Activated B cell treated with CpG ODN at 0.5 μM for 24 hours (primary cell): ENCODE measurements around the gene POLN. TPM values are rescaled to one million over a fixed set of nuclear protein-coding genes. Genes with fewer than 3 reads are reported as not detected.

Source experiments
- ATAC-seq: fragments of 200-7000 bp; cut with Tn5 transposase; one replicate; pipeline ENCODE4 v1.10.0; 2021; ENCODE audit warnings: low read depth, mild to moderate bottlenecking, moderate library complexity
- CTCF ChIA-PET: fragments of 350-600 bp; sonication (Branson Sonifier 250); formaldehyde crosslinking; loops from one replicate; lab custom pipeline; 2021; ENCODE audit warnings: antibody characterized with exemption; lab: Charles Lee
- POLR2A ChIA-PET: fragments of 350-600 bp; sonication (Branson Sonifier 250); formaldehyde crosslinking; loops from one replicate; lab custom pipeline; 2021; ENCODE audit warnings: antibody characterized with exemption; lab: Charles Lee
- DNase-seq: peaks from one replicate; pipeline ENCODE4 v3.0.0; 2022
- H3K27ac Mint-ChIP-seq: one replicate; pipeline ENCODE4 v1.8.0; 2020; ENCODE audit warnings: mixed read lengths
- H3K27me3 Mint-ChIP-seq: one replicate; pipeline ENCODE4 v1.8.0; 2021; ENCODE audit warnings: mixed read lengths
- H3K36me3 Mint-ChIP-seq: one replicate; pipeline ENCODE4 v1.8.0; 2021; ENCODE audit warnings: low read depth, mixed read lengths
- H3K4me1 Mint-ChIP-seq: one replicate; pipeline ENCODE4 v1.8.0; 2021; ENCODE audit warnings: mixed read lengths
- H3K4me3 Mint-ChIP-seq: one replicate; pipeline ENCODE4 v1.8.0; 2020; ENCODE audit warnings: mild to moderate bottlenecking, mixed read lengths
- H3K9me3 Mint-ChIP-seq: one replicate; pipeline ENCODE4 v1.8.0; 2020; ENCODE audit warnings: mixed read lengths
- CTCF ChIP-seq: fragments of 200-600 bp; IDR thresholded peaks from one replicate; pipeline ENCODE4 v1.8.0; 2022; ENCODE audit warnings: antibody characterized with exemption, mild to moderate bottlenecking
- intact Hi-C: fragments of 100-400 bp; cut with micrococcal nuclease; formaldehyde crosslinking; loops from one replicate; pipeline ENCODE4 v1.15.1; 2024
- total RNA-seq: library from RNA; stranded (reverse); gene quantifications from 2 replicates; pipeline ENCODE4 v1.2.3, GENCODE V29; 2022

POLN gene
- total RNA-seq, 1 donor from 2014 or later = 1.4 TPM

- peaks cover 32% of the 10 kb centered on the region for H3K27me3 Mint-ChIP-seq
- no peak for DNase-seq
- H3K4me1 Mint-ChIP-seq = peaks cover 2% of the 10 kb centered on the region
- TF ChIP-seq CTCF = no peak
- H3K27ac Mint-ChIP-seq = no peak overlapping the region
- no peaks in the 10 kb centered on the region for H3K9me3 Mint-ChIP-seq
- peak overlapping the region; percentile 59 for H3K4me3 Mint-ChIP-seq
- POLR2A ChIA-PET = no interaction called here
- no peaks in the 10 kb centered on the region for H3K36me3 Mint-ChIP-seq
- intact Hi-C loops = loop anchor here (2.0 kb wide), 1 partner anchor 17 kb away; a partner anchor contains a TSS
- ATAC-seq = no peak
- CTCF ChIA-PET = no interaction called here
Measured at GRCh38 chr4:2057382-2058065, 184.4 kb downstream of the POLN start.

GRCh38 chr4:2054217-2054616 lies 187.7 kb downstream of the POLN start:
- DNase-seq (no peak), ATAC-seq (no peak)
- ChIA-PET CTCF (no interaction called here), POLR2A (no interaction called here)
- Mint-ChIP-seq H3K9me3 (no peaks in the 10 kb centered on the region), H3K36me3 (no peaks in the 10 kb centered on the region), H3K27ac (no peak overlapping the region), H3K27me3 (peaks cover 50% of the 10 kb centered on the region), H3K4me1 (peaks cover 2% of the 10 kb centered on the region), H3K4me3 (no peak overlapping the region)
- no peak for TF ChIP-seq CTCF
- intact Hi-C loops = no loop called here

GRCh38 chr4:2051086-2051485 lies 190.8 kb downstream of the POLN start:
- ATAC-seq (no peak), DNase-seq (no peak)
- ChIA-PET CTCF (no interaction called here), POLR2A (no interaction called here)
- TF ChIP-seq CTCF = no peak
- Mint-ChIP-seq H3K4me3 (no peak overlapping the region), H3K27me3 (peaks cover 48% of the 10 kb centered on the region), H3K36me3 (no peaks in the 10 kb centered on the region), H3K27ac (no peak overlapping the region), H3K9me3 (no peaks in the 10 kb centered on the region), H3K4me1 (no peaks in the 10 kb centered on the region)
- intact Hi-C loops = no loop called here

- peaks cover 47% of the 10 kb centered on the region for H3K27me3 Mint-ChIP-seq
- H3K4me3 Mint-ChIP-seq = no peak overlapping the region
- H3K4me1 Mint-ChIP-seq = no peaks in the 10 kb centered on the region
- CTCF ChIA-PET = no interaction called here
- intact Hi-C loops = no loop called here
- H3K36me3 Mint-ChIP-seq = no peaks in the 10 kb centered on the region
- POLR2A ChIA-PET = no interaction called here
- no peaks in the 10 kb centered on the region for H3K9me3 Mint-ChIP-seq
- DNase-seq = no peak
- no peak overlapping the region for H3K27ac Mint-ChIP-seq
- ATAC-seq = no peak
- no peak for TF ChIP-seq CTCF
Measured at GRCh38 chr4:2049811-2050210, 192.1 kb downstream of the POLN start.

- H3K27ac Mint-ChIP-seq = no peak overlapping the region
- H3K27me3 Mint-ChIP-seq = peaks cover 47% of the 10 kb centered on the region
- CTCF ChIA-PET = no interaction called here
- H3K4me1 Mint-ChIP-seq = no peaks in the 10 kb centered on the region
- no peak for TF ChIP-seq CTCF
- H3K36me3 Mint-ChIP-seq = no peaks in the 10 kb centered on the region
- ATAC-seq (no peak), DNase-seq (no peak)
- H3K9me3 Mint-ChIP-seq = no peaks in the 10 kb centered on the region
- H3K4me3 Mint-ChIP-seq = no peak overlapping the region
- intact Hi-C loops = no loop called here
- POLR2A ChIA-PET = no interaction called here
Measured at GRCh38 chr4:2049381-2049780, 192.5 kb downstream of the POLN start.
